Liver (tissue), 9 donors: ENCODE results near the gene LCN2. TPM values are rescaled to one million over a fixed set of nuclear protein-coding genes. Genes with fewer than 3 reads are reported as not detected.

Source experiments
- DNase-seq: peaks from one replicate; pipeline ENCODE4 v3.0.0-alpha.2; 2017; ENCODE audit warnings: low spot score
- H3K27ac ChIP-seq, 2 donors: one replicate each; pipeline ENCODE4 v1.7.0; 2013; ENCODE audit warnings: inconsistent platforms in 2 of 2, low read length in 2 of 2, control low read depth in 1 of 2, low read depth in 1 of 2, mild to moderate bottlenecking in 1 of 2
- H3K27me3 ChIP-seq, 4 donors: one replicate each; pipeline versions ENCODE4 v1.6.1 to v1.7.0; 2013; ENCODE audit warnings: low read length in 3 of 4, inconsistent platforms in 1 of 4, mild to moderate bottlenecking in 1 of 4, moderate library complexity in 1 of 4; ENCODE audit not compliant: control insufficient read depth in 4 of 4, insufficient read depth in 4 of 4
- H3K36me3 ChIP-seq, 4 donors: one replicate each; pipeline versions ENCODE4 v1.6.1 to v1.7.0; 2013; ENCODE audit warnings: low read length in 3 of 4, mild to moderate bottlenecking in 3 of 4, low read depth in 1 of 4, moderate library complexity in 1 of 4; ENCODE audit not compliant: control insufficient read depth in 4 of 4, insufficient read depth in 3 of 4
- H3K4me1 ChIP-seq, 4 donors: one replicate each; pipeline versions ENCODE4 v1.6.1 to v1.7.0; 2013; ENCODE audit warnings: low read length in 3 of 4, mild to moderate bottlenecking in 3 of 4, moderate library complexity in 1 of 4; ENCODE audit not compliant: control insufficient read depth in 4 of 4, insufficient read depth in 4 of 4
- H3K4me3 ChIP-seq, 3 donors: one replicate each; pipeline versions ENCODE4 v1.6.1 to v1.7.0; 2013; ENCODE audit warnings: low read length in 3 of 3, control low read depth in 1 of 3, low read depth in 1 of 3, mild to moderate bottlenecking in 1 of 3
- H3K9ac ChIP-seq, 2 donors: one replicate each; pipeline ENCODE4 v1.7.0; 2013; ENCODE audit warnings: low read length in 2 of 2, mild to moderate bottlenecking in 2 of 2, moderate library complexity in 2 of 2, control low read depth in 1 of 2, low read depth in 1 of 2
- H3K9me3 ChIP-seq, 4 donors: one replicate each; pipeline versions ENCODE4 v1.6.1 to v1.7.0; 2013; ENCODE audit warnings: low read length in 3 of 4; ENCODE audit not compliant: control insufficient read depth in 4 of 4
- EGR1 ChIP-seq, 2 donors: IDR thresholded peaks; 2 replicates each; pipeline ENCODE4 v1.6.1; 2016 to 2018; ENCODE audit warnings: antibody characterized with exemption in 2 of 2, low read depth in 2 of 2
- FOXA1 ChIP-seq: IDR thresholded peaks from 2 replicates; pipeline ENCODE4 v1.6.1; 2016; ENCODE audit warnings: antibody characterized with exemption
- FOXA2 ChIP-seq: IDR thresholded peaks from 2 replicates; pipeline ENCODE4 v1.6.1; 2016; ENCODE audit warnings: antibody characterized with exemption
- GABPA ChIP-seq, 2 donors: IDR thresholded peaks in 1 of 2; conservative IDR thresholded peaks in 1 of 2; 2 replicates each; pipeline ENCODE4 v1.6.1; 2016; ENCODE audit warnings: antibody characterized with exemption in 2 of 2, mild to moderate bottlenecking in 1 of 2, moderate library complexity in 1 of 2
- HNF4A ChIP-seq, 2 donors: conservative IDR thresholded peaks; 2 replicates each; pipeline ENCODE4 v1.6.1; 2016; ENCODE audit warnings: antibody characterized with exemption in 2 of 2, mild to moderate bottlenecking in 2 of 2
- HNF4G ChIP-seq: IDR thresholded peaks from 2 replicates; pipeline ENCODE4 v1.6.1; 2016; ENCODE audit warnings: antibody characterized with exemption
- NR2F2 ChIP-seq: IDR thresholded peaks from 2 replicates; pipeline ENCODE4 v1.6.1; 2016; ENCODE audit warnings: antibody characterized with exemption
- RAD21 ChIP-seq, 2 donors: IDR thresholded peaks; 2 replicates each; pipeline ENCODE4 v1.6.1; 2016; ENCODE audit warnings: antibody characterized with exemption in 2 of 2, mild to moderate bottlenecking in 2 of 2
- RXRA ChIP-seq, 2 donors: IDR thresholded peaks; 2 replicates each; pipeline ENCODE4 v1.6.1; 2017 to 2018; ENCODE audit warnings: antibody characterized with exemption in 2 of 2, mild to moderate bottlenecking in 1 of 2
- TAF1 ChIP-seq: conservative IDR thresholded peaks from 2 replicates; pipeline ENCODE4 v1.6.1; 2016; ENCODE audit warnings: antibody characterized with exemption, mild to moderate bottlenecking
- YY1 ChIP-seq: IDR thresholded peaks from 2 replicates; pipeline ENCODE4 v1.6.1; 2016; ENCODE audit warnings: antibody characterized with exemption, mild to moderate bottlenecking
- WGBS: extraction: QIAGEN DNeasy Blood & Tissue Kit; methylation state at CpG from one replicate; pipeline ENCODE4 v1.1.7; 2013; 5-methylcytosine and 5-hydroxymethylcytosine counted together
- polyA plus RNA-seq, 2 donors: library from polyadenylated mRNA; stranded (reverse) in 1 of 2; unstranded in 1 of 2; fragments of 200-250 nt in 1 of 2; fragments of >200 nt in 1 of 2; fragmentation: Nextera tagmentation in 1 of 2; extraction: Ambion mirVana in 1 of 2; gene quantifications; one replicate each; pipeline versions ENCODE4 v1.2.1 to v1.2.3, GENCODE V29; 2013 to 2015
- total RNA-seq, 2 donors: library from RNA; depleted of rRNA; stranded (reverse); fragments of >200 nt; gene quantifications; one replicate each; pipeline ENCODE4 v1.2.3, GENCODE V29; 2014
- TF ChIP-seq, protein P1 (sequence below): fragments of 150-350 bp; IDR thresholded peaks from 2 replicates; pipeline ENCODE4 v1.5.1; 2017; ENCODE audit warnings: improper control_type of control experiment, low read depth, low read length; ENCODE audit not compliant: missing input control
- TF ChIP-seq, protein P2 (sequence below): IDR thresholded peaks from 2 replicates; pipeline ENCODE4 v1.6.1; 2016; ENCODE audit warnings: antibody characterized with exemption
- TF ChIP-seq, protein P3 (sequence below): IDR thresholded peaks from 2 replicates; pipeline ENCODE4 v1.6.1; 2016; ENCODE audit warnings: antibody characterized with exemption, mild to moderate bottlenecking
- TF ChIP-seq, protein P4 (sequence below): IDR thresholded peaks from 2 replicates; pipeline ENCODE4 v1.6.1; 2016; ENCODE audit warnings: antibody characterized with exemption
- TF ChIP-seq, protein P5 (sequence below): IDR thresholded peaks from 2 replicates; pipeline ENCODE4 v1.6.1; 2016; ENCODE audit warnings: antibody characterized with exemption
- donor health status: healthy.
- donor health status: healthy.
- donor health status: healthy.
- donor health status: healthy.
- donor health status: healthy.

Gene LCN2
- total and polyA plus RNA-seq, 4 donors: 7.0 to 64.5 (median 10.4) TPM

DNA sequence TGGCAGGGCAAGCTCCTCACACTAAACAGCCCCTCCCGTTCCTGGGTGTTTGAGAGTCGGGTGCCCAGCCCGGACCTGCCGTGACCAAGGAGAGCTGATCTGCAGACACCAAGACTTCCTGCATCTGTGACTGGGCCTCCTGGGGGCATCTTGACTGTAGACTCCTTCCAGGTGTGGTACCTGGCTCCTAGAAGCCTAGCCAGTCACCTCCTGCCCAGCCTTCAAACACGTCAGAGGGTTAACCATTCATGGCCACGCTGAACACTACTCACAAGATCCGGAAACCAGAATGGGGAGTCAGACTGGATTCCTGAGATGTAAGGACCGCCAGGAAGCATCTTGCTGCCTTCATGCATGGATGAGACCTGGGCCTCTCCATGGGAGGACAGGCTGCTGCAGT is 3.7 kb upstream of the LCN2 start:
- H3K36me3 ChIP-seq: no peaks in the 10 kb centered on the region
- H3K4me1 ChIP-seq: peaks cover 8 to 13% (median 10%) of the 10 kb centered on the region in 4 donors
- TF ChIP-seq FOXA2: no peak
- TF ChIP-seq RAD21 (IDR thresholded peaks at IDR 0.05): no peak
- TF ChIP-seq, protein P1, sequence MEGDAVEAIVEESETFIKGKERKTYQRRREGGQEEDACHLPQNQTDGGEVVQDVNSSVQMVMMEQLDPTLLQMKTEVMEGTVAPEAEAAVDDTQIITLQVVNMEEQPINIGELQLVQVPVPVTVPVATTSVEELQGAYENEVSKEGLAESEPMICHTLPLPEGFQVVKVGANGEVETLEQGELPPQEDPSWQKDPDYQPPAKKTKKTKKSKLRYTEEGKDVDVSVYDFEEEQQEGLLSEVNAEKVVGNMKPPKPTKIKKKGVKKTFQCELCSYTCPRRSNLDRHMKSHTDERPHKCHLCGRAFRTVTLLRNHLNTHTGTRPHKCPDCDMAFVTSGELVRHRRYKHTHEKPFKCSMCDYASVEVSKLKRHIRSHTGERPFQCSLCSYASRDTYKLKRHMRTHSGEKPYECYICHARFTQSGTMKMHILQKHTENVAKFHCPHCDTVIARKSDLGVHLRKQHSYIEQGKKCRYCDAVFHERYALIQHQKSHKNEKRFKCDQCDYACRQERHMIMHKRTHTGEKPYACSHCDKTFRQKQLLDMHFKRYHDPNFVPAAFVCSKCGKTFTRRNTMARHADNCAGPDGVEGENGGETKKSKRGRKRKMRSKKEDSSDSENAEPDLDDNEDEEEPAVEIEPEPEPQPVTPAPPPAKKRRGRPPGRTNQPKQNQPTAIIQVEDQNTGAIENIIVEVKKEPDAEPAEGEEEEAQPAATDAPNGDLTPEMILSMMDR: no peak
- TF ChIP-seq YY1: no peak
- no peak for TF ChIP-seq NR2F2
- TF ChIP-seq, protein P2, sequence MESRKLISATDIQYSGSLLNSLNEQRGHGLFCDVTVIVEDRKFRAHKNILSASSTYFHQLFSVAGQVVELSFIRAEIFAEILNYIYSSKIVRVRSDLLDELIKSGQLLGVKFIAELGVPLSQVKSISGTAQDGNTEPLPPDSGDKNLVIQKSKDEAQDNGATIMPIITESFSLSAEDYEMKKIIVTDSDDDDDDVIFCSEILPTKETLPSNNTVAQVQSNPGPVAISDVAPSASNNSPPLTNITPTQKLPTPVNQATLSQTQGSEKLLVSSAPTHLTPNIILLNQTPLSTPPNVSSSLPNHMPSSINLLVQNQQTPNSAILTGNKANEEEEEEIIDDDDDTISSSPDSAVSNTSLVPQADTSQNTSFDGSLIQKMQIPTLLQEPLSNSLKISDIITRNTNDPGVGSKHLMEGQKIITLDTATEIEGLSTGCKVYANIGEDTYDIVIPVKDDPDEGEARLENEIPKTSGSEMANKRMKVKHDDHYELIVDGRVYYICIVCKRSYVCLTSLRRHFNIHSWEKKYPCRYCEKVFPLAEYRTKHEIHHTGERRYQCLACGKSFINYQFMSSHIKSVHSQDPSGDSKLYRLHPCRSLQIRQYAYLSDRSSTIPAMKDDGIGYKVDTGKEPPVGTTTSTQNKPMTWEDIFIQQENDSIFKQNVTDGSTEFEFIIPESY: no peak
- TF ChIP-seq RXRA (IDR thresholded peaks at IDR 0.05): no peak
- TF ChIP-seq, protein P3, sequence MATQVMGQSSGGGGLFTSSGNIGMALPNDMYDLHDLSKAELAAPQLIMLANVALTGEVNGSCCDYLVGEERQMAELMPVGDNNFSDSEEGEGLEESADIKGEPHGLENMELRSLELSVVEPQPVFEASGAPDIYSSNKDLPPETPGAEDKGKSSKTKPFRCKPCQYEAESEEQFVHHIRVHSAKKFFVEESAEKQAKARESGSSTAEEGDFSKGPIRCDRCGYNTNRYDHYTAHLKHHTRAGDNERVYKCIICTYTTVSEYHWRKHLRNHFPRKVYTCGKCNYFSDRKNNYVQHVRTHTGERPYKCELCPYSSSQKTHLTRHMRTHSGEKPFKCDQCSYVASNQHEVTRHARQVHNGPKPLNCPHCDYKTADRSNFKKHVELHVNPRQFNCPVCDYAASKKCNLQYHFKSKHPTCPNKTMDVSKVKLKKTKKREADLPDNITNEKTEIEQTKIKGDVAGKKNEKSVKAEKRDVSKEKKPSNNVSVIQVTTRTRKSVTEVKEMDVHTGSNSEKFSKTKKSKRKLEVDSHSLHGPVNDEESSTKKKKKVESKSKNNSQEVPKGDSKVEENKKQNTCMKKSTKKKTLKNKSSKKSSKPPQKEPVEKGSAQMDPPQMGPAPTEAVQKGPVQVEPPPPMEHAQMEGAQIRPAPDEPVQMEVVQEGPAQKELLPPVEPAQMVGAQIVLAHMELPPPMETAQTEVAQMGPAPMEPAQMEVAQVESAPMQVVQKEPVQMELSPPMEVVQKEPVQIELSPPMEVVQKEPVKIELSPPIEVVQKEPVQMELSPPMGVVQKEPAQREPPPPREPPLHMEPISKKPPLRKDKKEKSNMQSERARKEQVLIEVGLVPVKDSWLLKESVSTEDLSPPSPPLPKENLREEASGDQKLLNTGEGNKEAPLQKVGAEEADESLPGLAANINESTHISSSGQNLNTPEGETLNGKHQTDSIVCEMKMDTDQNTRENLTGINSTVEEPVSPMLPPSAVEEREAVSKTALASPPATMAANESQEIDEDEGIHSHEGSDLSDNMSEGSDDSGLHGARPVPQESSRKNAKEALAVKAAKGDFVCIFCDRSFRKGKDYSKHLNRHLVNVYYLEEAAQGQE: no peak
- TF ChIP-seq GABPA (IDR thresholded peaks at IDR 0.05 in 1 of 2, conservative IDR thresholded peaks at IDR 0.05 in 1 of 2): no peak
- no peaks in the 10 kb centered on the region for H3K27me3 ChIP-seq
- no peak for DNase-seq
- H3K9ac ChIP-seq: no peak overlapping the region
- H3K27ac ChIP-seq: no peak overlapping the region
- no peak overlapping the region for H3K4me3 ChIP-seq
- no peaks in the 10 kb centered on the region for H3K9me3 ChIP-seq
- 90% methylated on average over 8 of the region's 8 CpGs for WGBS

DNA sequence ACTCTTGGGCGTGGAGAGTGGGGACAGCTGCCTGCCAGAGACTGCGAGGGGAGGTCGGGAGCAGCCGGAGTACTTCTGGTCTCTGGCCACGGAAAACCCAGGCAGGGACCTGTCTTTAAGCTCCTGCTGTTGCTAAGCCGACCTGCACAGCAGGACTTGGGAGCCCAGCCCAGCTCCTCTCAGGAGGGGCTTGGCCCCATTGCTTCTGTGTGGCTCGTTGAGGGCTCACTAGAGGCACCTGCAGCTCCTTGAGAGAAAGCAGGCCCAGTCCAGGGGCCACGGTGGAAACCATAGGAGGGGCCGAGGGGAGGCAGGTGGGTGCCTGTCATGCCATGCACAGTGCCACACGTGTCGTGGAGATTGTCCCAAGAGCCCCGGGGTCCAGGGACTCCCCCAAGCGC is 3.3 kb upstream of the LCN2 start:
- Histone ChIP-seq H3K4me3 (no peak overlapping the region), H3K36me3 (no peaks in the 10 kb centered on the region), H3K27ac (no peak overlapping the region), H3K9ac (no peak overlapping the region), H3K27me3 (no peaks in the 10 kb centered on the region), H3K9me3 (no peaks in the 10 kb centered on the region), H3K4me1 (peaks cover 8 to 13% (median 10%) of the 10 kb centered on the region in 4 donors)
- no peak for DNase-seq
- TF ChIP-seq GABPA (IDR thresholded peaks at IDR 0.05 in 1 of 2, conservative IDR thresholded peaks at IDR 0.05 in 1 of 2) (no peak), FOXA2 (no peak), TAF1 (no peak), EGR1 (IDR thresholded peaks at IDR 0.05; ENCODE audit: low read depth in 2 of 2) (no peak), RAD21 (IDR thresholded peaks at IDR 0.05) (no peak), FOXA1 (no peak), HNF4G (no peak), YY1 (no peak), NR2F2 (no peak), HNF4A (conservative IDR thresholded peaks at IDR 0.05) (no peak), RXRA (IDR thresholded peaks at IDR 0.05) (no peak)
- TF ChIP-seq, protein P4, sequence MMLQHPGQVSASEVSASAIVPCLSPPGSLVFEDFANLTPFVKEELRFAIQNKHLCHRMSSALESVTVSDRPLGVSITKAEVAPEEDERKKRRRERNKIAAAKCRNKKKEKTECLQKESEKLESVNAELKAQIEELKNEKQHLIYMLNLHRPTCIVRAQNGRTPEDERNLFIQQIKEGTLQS: no peak
- TF ChIP-seq, protein P5, sequence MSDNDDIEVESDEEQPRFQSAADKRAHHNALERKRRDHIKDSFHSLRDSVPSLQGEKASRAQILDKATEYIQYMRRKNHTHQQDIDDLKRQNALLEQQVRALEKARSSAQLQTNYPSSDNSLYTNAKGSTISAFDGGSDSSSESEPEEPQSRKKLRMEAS: no peak
- TF ChIP-seq, protein P3: no peak
- WGBS: 92% methylated on average over 13 of the region's 13 CpGs
